GM23338 (cell line): ENCODE data around the gene SAT1. TPM values are rescaled to one million over a fixed set of nuclear protein-coding genes. Genes with fewer than 3 reads are reported as not detected.
"Not testable (repeated sequence)": the region's sequence is repeated elsewhere in the genome, so short reads cannot be mapped to it uniquely, and the experiment has no call there.

Experiments used
- ATAC-seq: fragments of 200-7000 bp; cut with Tn5 transposase; 3 replicates; pipeline ENCODE4 v1.9.1; 2020
- DNase-seq: peaks from one replicate; pipeline ENCODE4 v3.0.0-alpha.2; 2015; ENCODE audit warnings: low spot score
- H2AFZ ChIP-seq: fragments of 200-600 bp; sonication (generic); 2 replicates; pipeline ENCODE4 v1.8.0; 2016; ENCODE audit warnings: antibody characterized with exemption, mild to moderate bottlenecking, moderate library complexity
- H3F3A ChIP-seq: fragments of 200-600 bp; sonication (generic); replicated peaks from 2 replicates; pipeline ENCODE4 v1.8.0; 2017; ENCODE audit warnings: antibody characterized with exemption, mixed run types, low read depth
- H3K27ac ChIP-seq: fragments of 200-600 bp; sonication (generic); 2 replicates; pipeline ENCODE4 v1.6.1; 2016; ENCODE audit warnings: low read depth
- H3K27me3 ChIP-seq: fragments of 200-600 bp; sonication (generic); 2 replicates; pipeline ENCODE4 v1.8.0; 2016; ENCODE audit warnings: mild to moderate bottlenecking, mixed run types, moderate library complexity; ENCODE audit not compliant: insufficient read depth
- H3K36me3 ChIP-seq: fragments of 200-600 bp; sonication (generic); 2 replicates; pipeline ENCODE4 v1.8.0; 2016; ENCODE audit warnings: mild to moderate bottlenecking; ENCODE audit not compliant: insufficient read depth
- H3K4me1 ChIP-seq: fragments of 200-600 bp; sonication (generic); 2 replicates; pipeline ENCODE4 v1.8.0; 2016; ENCODE audit warnings: mild to moderate bottlenecking, moderate library complexity; ENCODE audit not compliant: insufficient read depth
- H3K4me2 ChIP-seq: fragments of 200-600 bp; sonication (generic); 2 replicates; pipeline ENCODE4 v1.7.1; 2017; ENCODE audit warnings: mixed run types
- H3K4me3 ChIP-seq: fragments of 200-600 bp; sonication (generic); 2 replicates; pipeline ENCODE4 v1.6.1; 2016; ENCODE audit warnings: mixed run types
- H3K79me2 ChIP-seq: fragments of 200-600 bp; sonication (generic); replicated peaks from 2 replicates; pipeline ENCODE4 v1.8.0; 2017; ENCODE audit warnings: mild to moderate bottlenecking; ENCODE audit not compliant: insufficient read depth
- H3K9me2 ChIP-seq: fragments of 200-600 bp; sonication (generic); 2 replicates; pipeline ENCODE4 v1.8.0; 2017; ENCODE audit not compliant: insufficient read depth
- H4K20me1 ChIP-seq: fragments of 200-600 bp; sonication (generic); replicated peaks from 2 replicates; pipeline ENCODE4 v1.8.0; 2017; ENCODE audit warnings: mild to moderate bottlenecking; ENCODE audit not compliant: insufficient read depth
- H3K27ac Mint-ChIP-seq: 2 replicates; pipeline ENCODE4 v1.8.0; 2020; ENCODE audit warnings: inconsistent platforms, mild to moderate bottlenecking, moderate library complexity, mixed read lengths
- H3K27me3 Mint-ChIP-seq: 3 replicates; pipeline ENCODE4 v1.8.0; 2022; ENCODE audit warnings: low read depth, mild to moderate bottlenecking, moderate library complexity, mixed read lengths, inconsistent platforms; ENCODE audit not compliant: insufficient read depth, poor library complexity
- H3K36me3 Mint-ChIP-seq: 3 replicates; pipeline ENCODE4 v1.8.0; 2021; ENCODE audit warnings: low read depth, mild to moderate bottlenecking, inconsistent platforms, moderate library complexity, mixed read lengths
- H3K4me1 Mint-ChIP-seq: 3 replicates; pipeline ENCODE4 v1.8.0; 2020; ENCODE audit warnings: mild to moderate bottlenecking, inconsistent platforms, mixed read lengths
- H3K4me3 Mint-ChIP-seq: 3 replicates; pipeline ENCODE4 v1.8.0; 2021; ENCODE audit warnings: moderate library complexity, mild to moderate bottlenecking, inconsistent platforms, mixed read lengths
- H3K9me3 Mint-ChIP-seq: 3 replicates; pipeline ENCODE4 v1.8.0; 2020; ENCODE audit warnings: moderate library complexity, mild to moderate bottlenecking, inconsistent platforms, mixed read lengths
- EZH2 ChIP-seq: fragments of 200-600 bp; sonication (generic); IDR thresholded peaks from one replicate; pipeline ENCODE4 v1.8.0; 2017; ENCODE audit warnings: antibody characterized with exemption, mild to moderate bottlenecking, low read depth; ENCODE audit not compliant: unreplicated experiment
- JUNB ChIP-seq: IDR thresholded peaks from one replicate; pipeline ENCODE4 v1.6.1; 2016; ENCODE audit warnings: antibody characterized with exemption; ENCODE audit not compliant: unreplicated experiment
- STAT1 ChIP-seq: IDR thresholded peaks from one replicate; pipeline ENCODE4 v1.6.1; 2016; ENCODE audit warnings: antibody characterized with exemption; ENCODE audit not compliant: unreplicated experiment
- ZNF331 ChIP-seq: fragments of 250-450 bp; sonication (Bioruptor Pico); IDR thresholded peaks from 2 replicates; pipeline ENCODE4 v1.5.0; 2020; ENCODE audit warnings: low read depth, mild to moderate bottlenecking, moderate library complexity
- polyA plus RNA-seq: library from polyadenylated mRNA; unstranded; fragments of >200 nt; fragmentation: Nextera tagmentation; extraction: Ambion mirVana; gene quantifications from 2 replicates; pipeline ENCODE4 v1.2.1, GENCODE V29; 2016
- total RNA-seq: library from RNA; depleted of rRNA; stranded (reverse); fragments of >200 nt; shearing (Covaris generic); gene quantifications from 2 replicates; pipeline ENCODE4 v1.2.3, GENCODE V29; 2014
- TF ChIP-seq, protein P1 (sequence below), 2 experiments: fragments of 200-600 bp in 1 of 2; sonication (generic) in 1 of 2; conservative IDR thresholded peaks; 2 replicates each; pipeline versions ENCODE4 v1.5.1 to v1.6.1; 2016 to 2017; ENCODE audit warnings: antibody characterized with exemption in 2 of 2, low read depth in 2 of 2, mild to moderate bottlenecking in 2 of 2, moderate library complexity in 1 of 2
- TF ChIP-seq, protein P2 (sequence below): IDR thresholded peaks from 2 replicates; pipeline ENCODE4 v1.6.1; 2016; ENCODE audit warnings: antibody characterized with exemption
- TF ChIP-seq, protein P3 (sequence below): fragments of 250-450 bp; sonication (Bioruptor Pico); IDR thresholded peaks from 2 replicates; pipeline ENCODE4 v1.5.0; 2020; ENCODE audit warnings: mild to moderate bottlenecking, moderate library complexity
- TF ChIP-seq, protein P4 (sequence below): IDR thresholded peaks from one replicate; pipeline ENCODE4 v1.6.1; 2018; ENCODE audit warnings: antibody characterized with exemption; ENCODE audit not compliant: unreplicated experiment

Gene SAT1
- total and polyA plus RNA-seq, 2 experiments from 2014 or later: 44.1 to 101 TPM

DNA sequence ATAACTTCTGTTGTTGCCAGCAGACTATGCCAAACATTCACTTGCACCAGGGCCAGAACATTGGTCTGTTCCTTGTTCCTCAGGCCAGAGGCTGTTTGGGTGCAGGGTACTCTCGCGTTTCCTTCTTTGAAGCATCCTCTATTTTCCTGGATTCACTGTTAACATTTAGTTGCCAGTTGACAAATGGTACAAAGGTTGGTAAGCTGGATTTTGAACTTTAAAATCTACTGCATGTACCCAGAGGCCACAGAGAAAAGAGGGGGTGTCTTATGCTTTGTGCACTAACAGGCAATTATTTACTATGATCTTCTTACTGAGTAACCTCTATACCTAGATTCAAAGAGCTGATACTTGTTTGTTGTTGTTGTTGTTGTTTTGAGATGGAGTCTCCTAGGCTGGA is 12.8 kb upstream of the SAT1 start:
- no peak overlapping the region for H3K27ac Mint-ChIP-seq
- no peaks in the 10 kb centered on the region; the same call in 2 of the 3 replicates for H3K36me3 Mint-ChIP-seq
- no peak for DNase-seq
- H3F3A ChIP-seq: no peaks in the 10 kb centered on the region
- no peak overlapping the region for H3K4me3 Mint-ChIP-seq
- no peaks in the 10 kb centered on the region for H4K20me1 ChIP-seq
- no peak overlapping the region for H2AFZ ChIP-seq
- no peaks in the 10 kb centered on the region for H3K36me3 ChIP-seq
- H3K9me2 ChIP-seq: no peaks in the 10 kb centered on the region
- H3K4me1 ChIP-seq: no peaks in the 10 kb centered on the region
- H3K27me3 Mint-ChIP-seq: peaks cover 1% of the 10 kb centered on the region
- TF ChIP-seq STAT1 (no peak), JUNB (no peak), EZH2 (no peak), ZNF331 (CRISPR knock-in tag) (no peak)
- TF ChIP-seq, protein P1, sequence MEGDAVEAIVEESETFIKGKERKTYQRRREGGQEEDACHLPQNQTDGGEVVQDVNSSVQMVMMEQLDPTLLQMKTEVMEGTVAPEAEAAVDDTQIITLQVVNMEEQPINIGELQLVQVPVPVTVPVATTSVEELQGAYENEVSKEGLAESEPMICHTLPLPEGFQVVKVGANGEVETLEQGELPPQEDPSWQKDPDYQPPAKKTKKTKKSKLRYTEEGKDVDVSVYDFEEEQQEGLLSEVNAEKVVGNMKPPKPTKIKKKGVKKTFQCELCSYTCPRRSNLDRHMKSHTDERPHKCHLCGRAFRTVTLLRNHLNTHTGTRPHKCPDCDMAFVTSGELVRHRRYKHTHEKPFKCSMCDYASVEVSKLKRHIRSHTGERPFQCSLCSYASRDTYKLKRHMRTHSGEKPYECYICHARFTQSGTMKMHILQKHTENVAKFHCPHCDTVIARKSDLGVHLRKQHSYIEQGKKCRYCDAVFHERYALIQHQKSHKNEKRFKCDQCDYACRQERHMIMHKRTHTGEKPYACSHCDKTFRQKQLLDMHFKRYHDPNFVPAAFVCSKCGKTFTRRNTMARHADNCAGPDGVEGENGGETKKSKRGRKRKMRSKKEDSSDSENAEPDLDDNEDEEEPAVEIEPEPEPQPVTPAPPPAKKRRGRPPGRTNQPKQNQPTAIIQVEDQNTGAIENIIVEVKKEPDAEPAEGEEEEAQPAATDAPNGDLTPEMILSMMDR (conservative IDR thresholded peaks at IDR 0.05; ENCODE audit: low read depth in 2 of 2): no peak
- TF ChIP-seq, protein P2, sequence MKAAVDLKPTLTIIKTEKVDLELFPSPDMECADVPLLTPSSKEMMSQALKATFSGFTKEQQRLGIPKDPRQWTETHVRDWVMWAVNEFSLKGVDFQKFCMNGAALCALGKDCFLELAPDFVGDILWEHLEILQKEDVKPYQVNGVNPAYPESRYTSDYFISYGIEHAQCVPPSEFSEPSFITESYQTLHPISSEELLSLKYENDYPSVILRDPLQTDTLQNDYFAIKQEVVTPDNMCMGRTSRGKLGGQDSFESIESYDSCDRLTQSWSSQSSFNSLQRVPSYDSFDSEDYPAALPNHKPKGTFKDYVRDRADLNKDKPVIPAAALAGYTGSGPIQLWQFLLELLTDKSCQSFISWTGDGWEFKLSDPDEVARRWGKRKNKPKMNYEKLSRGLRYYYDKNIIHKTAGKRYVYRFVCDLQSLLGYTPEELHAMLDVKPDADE: no peak
- TF ChIP-seq, protein P3, sequence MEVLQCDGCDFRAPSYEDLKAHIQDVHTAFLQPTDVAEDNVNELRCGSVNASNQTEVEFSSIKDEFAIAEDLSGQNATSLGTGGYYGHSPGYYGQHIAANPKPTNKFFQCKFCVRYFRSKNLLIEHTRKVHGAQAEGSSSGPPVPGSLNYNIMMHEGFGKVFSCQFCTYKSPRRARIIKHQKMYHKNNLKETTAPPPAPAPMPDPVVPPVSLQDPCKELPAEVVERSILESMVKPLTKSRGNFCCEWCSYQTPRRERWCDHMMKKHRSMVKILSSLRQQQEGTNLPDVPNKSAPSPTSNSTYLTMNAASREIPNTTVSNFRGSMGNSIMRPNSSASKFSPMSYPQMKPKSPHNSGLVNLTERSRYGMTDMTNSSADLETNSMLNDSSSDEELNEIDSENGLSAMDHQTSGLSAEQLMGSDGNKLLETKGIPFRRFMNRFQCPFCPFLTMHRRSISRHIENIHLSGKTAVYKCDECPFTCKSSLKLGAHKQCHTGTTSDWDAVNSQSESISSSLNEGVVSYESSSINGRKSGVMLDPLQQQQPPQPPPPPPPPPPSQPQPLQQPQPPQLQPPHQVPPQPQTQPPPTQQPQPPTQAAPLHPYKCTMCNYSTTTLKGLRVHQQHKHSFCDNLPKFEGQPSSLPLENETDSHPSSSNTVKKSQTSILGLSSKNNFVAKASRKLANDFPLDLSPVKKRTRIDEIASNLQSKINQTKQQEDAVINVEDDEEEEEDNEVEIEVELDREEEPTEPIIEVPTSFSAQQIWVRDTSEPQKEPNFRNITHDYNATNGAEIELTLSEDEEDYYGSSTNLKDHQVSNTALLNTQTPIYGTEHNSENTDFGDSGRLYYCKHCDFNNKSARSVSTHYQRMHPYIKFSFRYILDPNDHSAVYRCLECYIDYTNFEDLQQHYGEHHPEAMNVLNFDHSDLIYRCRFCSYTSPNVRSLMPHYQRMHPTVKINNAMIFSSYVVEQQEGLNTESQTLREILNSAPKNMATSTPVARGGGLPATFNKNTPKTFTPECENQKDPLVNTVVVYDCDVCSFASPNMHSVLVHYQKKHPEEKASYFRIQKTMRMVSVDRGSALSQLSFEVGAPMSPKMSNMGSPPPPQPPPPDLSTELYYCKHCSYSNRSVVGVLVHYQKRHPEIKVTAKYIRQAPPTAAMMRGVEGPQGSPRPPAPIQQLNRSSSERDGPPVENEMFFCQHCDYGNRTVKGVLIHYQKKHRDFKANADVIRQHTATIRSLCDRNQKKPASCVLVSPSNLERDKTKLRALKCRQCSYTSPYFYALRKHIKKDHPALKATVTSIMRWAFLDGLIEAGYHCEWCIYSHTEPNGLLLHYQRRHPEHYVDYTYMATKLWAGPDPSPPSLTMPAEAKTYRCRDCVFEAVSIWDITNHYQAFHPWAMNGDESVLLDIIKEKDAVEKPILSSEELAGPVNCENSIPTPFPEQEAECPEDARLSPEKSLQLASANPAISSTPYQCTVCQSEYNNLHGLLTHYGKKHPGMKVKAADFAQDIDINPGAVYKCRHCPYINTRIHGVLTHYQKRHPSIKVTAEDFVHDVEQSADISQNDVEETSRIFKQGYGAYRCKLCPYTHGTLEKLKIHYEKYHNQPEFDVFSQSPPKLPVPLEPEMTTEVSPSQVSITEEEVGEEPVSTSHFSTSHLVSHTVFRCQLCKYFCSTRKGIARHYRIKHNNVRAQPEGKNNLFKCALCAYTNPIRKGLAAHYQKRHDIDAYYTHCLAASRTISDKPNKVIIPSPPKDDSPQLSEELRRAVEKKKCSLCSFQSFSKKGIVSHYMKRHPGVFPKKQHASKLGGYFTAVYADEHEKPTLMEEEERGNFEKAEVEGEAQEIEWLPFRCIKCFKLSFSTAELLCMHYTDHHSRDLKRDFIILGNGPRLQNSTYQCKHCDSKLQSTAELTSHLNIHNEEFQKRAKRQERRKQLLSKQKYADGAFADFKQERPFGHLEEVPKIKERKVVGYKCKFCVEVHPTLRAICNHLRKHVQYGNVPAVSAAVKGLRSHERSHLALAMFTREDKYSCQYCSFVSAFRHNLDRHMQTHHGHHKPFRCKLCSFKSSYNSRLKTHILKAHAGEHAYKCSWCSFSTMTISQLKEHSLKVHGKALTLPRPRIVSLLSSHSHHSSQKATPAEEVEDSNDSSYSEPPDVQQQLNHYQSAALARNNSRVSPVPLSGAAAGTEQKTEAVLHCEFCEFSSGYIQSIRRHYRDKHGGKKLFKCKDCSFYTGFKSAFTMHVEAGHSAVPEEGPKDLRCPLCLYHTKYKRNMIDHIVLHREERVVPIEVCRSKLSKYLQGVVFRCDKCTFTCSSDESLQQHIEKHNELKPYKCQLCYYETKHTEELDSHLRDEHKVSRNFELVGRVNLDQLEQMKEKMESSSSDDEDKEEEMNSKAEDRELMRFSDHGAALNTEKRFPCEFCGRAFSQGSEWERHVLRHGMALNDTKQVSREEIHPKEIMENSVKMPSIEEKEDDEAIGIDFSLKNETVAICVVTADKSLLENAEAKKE (CRISPR knock-in tag): no peak
- TF ChIP-seq, protein P4, sequence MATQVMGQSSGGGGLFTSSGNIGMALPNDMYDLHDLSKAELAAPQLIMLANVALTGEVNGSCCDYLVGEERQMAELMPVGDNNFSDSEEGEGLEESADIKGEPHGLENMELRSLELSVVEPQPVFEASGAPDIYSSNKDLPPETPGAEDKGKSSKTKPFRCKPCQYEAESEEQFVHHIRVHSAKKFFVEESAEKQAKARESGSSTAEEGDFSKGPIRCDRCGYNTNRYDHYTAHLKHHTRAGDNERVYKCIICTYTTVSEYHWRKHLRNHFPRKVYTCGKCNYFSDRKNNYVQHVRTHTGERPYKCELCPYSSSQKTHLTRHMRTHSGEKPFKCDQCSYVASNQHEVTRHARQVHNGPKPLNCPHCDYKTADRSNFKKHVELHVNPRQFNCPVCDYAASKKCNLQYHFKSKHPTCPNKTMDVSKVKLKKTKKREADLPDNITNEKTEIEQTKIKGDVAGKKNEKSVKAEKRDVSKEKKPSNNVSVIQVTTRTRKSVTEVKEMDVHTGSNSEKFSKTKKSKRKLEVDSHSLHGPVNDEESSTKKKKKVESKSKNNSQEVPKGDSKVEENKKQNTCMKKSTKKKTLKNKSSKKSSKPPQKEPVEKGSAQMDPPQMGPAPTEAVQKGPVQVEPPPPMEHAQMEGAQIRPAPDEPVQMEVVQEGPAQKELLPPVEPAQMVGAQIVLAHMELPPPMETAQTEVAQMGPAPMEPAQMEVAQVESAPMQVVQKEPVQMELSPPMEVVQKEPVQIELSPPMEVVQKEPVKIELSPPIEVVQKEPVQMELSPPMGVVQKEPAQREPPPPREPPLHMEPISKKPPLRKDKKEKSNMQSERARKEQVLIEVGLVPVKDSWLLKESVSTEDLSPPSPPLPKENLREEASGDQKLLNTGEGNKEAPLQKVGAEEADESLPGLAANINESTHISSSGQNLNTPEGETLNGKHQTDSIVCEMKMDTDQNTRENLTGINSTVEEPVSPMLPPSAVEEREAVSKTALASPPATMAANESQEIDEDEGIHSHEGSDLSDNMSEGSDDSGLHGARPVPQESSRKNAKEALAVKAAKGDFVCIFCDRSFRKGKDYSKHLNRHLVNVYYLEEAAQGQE: no peak
- peaks cover 3% of the 10 kb centered on the region; the same call in 1 of the 3 replicates for H3K9me3 Mint-ChIP-seq
- no peaks in the 10 kb centered on the region for H3K4me1 Mint-ChIP-seq
- no peak overlapping the region for H3K27ac ChIP-seq
- H3K4me2 ChIP-seq: no peak overlapping the region
- no peak for ATAC-seq
- H3K79me2 ChIP-seq: no peaks in the 10 kb centered on the region
- H3K4me3 ChIP-seq: no peak overlapping the region
- H3K27me3 ChIP-seq: no peaks in the 10 kb centered on the region

DNA sequence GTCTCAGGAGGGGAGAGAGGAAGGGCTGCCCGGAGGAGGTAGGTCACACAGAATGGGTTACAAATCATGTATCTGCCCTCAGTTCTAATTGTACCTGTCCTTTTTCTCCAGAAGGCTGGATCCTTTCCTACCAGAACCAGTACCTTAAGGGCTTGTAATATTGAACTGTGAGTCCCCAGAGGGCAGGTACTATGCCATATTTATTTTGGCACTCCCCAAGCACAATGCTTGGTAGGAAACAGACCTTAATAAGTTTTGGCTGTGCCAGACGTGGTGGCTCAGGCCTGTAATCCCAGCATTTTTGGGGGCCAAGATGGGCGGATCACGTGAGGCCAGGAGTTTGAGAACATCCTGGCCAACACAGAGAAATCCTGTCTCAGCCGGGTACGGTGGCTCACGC is 11.9 kb upstream of the SAT1 start:
- not testable (repeated sequence) for H3K27me3 Mint-ChIP-seq, H3K27ac Mint-ChIP-seq, H3K9me2 ChIP-seq, H2AFZ ChIP-seq, H3K4me1 ChIP-seq, H4K20me1 ChIP-seq, H3K27ac ChIP-seq, ATAC-seq, H3K4me3 ChIP-seq, H3K36me3 Mint-ChIP-seq, H3K4me3 Mint-ChIP-seq, H3K27me3 ChIP-seq, H3K4me2 ChIP-seq, H3K79me2 ChIP-seq, H3K4me1 Mint-ChIP-seq, DNase-seq, H3K9me3 Mint-ChIP-seq, H3K36me3 ChIP-seq, H3F3A ChIP-seq
